OCI-M1 (cell line): ENCODE data around the gene NCAPG.

Experiments used
- DNase-seq: peaks from one replicate; lab custom pipeline; 2025; lab: John Stamatoyannopoulos, UW

NCAPG gene

DNA sequence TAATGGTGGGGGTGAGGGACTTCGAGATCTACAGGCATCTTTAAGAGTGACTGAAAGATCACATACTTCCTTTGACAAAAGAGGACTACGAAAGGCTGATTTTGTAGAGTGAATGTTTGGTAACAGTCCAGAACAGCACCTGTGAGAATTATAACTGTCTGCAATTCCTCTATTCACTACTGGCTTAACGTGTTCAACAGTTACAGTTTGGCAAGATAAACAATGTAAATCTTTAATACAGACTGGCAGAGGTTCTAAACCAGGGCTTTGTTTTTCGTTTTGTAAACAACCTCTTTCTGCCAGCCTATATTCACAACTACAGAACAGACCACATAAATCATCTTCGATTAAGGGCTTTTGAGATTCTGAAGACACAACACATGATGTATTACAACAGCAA, 66.9 kb downstream of the NCAPG start:
- no peak for DNase-seq

DNA sequence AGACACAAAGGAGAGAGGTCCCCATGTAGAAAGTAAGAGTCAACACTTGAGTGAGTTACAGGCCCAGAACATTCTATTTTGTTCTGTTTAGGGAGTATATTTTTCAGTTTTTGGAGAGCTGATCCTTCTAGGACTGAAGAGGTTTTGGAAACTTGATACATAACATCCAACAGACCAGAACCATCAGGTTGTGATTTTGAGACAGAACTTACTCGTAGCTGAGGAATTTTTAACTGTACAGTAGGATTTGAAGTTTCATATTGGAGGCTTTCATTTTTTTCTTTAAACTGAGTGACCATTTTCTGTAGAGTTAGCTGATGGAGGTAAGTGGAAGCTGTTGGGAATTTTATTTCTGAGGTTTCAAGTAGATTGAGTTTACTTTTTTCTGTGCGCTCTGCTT, 73.3 kb downstream of the NCAPG start:
- DNase-seq = no peak

DNA sequence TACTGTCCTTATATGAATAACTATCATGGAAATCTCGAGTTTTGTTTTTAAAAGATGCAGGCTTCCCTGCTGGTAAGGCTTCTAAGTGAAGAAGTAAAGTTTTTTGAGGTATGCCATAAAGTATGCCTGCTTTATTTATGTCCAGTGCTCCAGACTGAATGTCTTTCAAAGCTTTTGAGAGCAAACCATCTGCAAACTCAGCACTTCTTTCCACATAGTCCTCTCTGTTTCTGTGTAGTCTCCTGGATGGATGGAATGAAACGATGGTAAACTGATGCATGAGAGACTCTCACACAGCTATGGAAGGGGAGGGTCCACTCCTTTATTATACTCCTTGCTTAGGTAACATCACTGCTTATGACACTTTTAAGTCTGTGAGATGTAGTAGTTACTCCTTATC, 73.7 kb downstream of the NCAPG start:
- DNase-seq = no peak

DNA sequence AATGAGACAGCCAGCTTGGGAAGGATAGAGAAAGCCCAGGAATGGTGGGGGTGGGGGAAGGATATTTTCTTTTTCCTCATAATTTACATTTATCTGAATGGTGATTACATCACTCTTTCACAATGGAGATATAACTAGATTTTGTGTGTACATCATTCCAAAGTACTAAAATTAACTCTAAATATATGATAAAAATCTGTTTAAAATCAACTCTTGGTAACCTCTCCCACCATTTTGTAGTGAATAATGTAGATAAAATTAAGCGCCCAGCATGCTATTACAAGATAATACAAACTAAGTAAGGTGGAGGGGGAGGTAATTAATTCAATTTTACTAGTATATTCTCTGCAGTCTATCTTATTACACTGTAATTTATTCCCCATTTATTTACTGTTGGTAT, 78.9 kb downstream of the NCAPG start:
- DNase-seq = no peak

GRCh38 chr4:17894421-17894820, 83.6 kb downstream of the NCAPG start:
- DNase-seq = no peak
